Measurements from ENCODE around the gene CAV3.
"Not testable (repeated sequence)": the region's sequence is repeated elsewhere in the genome, so short reads cannot be mapped to it uniquely, and the experiment has no call there.

CAV3 gene

DNA sequence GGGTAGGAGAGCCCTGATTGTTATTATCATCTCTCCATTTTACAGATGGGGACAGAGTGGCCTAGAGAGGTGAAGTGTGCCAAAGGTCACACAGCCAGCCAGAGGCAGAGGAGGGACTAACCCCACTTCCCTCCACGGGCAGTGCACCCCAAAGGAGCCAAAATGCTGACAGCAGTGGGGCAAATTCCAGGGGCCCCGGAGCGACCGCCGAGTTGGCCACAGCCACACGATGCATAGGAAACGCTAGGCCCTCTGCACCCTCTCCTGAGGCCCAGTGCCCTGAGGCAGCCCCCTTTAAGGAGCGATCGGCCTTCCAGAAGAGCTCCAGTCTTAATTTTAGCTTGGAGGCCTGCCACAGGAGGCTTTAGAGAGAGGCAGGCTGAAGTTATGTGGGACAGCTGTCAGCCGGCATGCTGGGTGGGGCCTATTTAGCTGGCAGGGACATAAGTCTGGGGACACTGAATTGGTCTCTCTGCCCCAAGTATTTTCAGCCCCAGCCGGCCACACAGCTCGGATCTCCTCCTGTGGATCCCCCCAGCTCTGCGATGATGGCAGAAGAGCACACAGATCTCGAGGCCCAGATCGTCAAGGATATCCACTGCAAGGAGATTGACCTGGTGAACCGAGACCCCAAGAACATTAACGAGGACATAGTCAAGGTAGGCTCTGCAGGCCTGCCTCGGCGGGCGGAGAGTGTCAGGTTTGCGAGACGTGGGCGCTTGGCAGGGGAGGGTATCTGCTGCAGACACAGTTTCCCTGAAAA lies at the start of gene CAV3:
Gene CAV3 (plus strand): TSS at position 471 of the 763 bp plus-strand sequence. CDS start 75 bp downstream, at position 546.
- H3K4me3 ChIP-seq (ENCODE audit: low read length) = no peak within 1 kb of the TSS
- no peaks in the 10 kb centered on the region for H3K4me1 ChIP-seq (ENCODE audit: control insufficient read depth, insufficient read depth, low read length)
- no peaks in the 10 kb centered on the region for H3K36me3 ChIP-seq (ENCODE audit: control insufficient read depth, insufficient read depth, low read length)
- H3K9me3 ChIP-seq (ENCODE audit: control insufficient read depth, low read length) = no peaks in the 10 kb centered on the region
- H3K9ac ChIP-seq (ENCODE audit: low read length) = no peak within 1 kb of the TSS
- no peaks in the 10 kb centered on the region for H3K27me3 ChIP-seq (ENCODE audit: control insufficient read depth, insufficient read depth, low read length)

DNA sequence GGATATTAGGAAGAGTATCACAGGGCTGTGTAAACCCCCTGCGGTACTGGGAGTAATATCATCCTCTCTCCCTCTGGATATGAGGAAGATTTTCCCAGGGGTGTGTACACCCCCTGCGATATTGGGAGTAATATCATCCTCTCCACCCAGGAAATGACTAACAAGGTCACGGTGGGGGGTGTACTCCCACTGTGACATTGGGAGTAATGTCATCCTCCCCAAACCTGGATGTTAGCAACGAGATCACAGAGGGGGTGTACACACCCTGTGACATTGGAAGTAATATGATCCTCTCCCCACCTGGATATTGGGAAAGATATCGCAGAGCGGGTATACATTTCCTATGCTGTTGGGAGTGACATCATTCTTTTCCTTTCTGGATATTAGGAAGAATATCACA lies 48.6 kb upstream of the CAV3 start:
- H3K9me3 ChIP-seq (ENCODE audit: control insufficient read depth, low read length); H3K9ac ChIP-seq (ENCODE audit: low read length); H3K27me3 ChIP-seq (ENCODE audit: control insufficient read depth, insufficient read depth, low read length); H3K36me3 ChIP-seq (ENCODE audit: control insufficient read depth, insufficient read depth, low read length); H3K4me1 ChIP-seq (ENCODE audit: control insufficient read depth, insufficient read depth, low read length); H3K4me3 ChIP-seq (ENCODE audit: low read length): not testable (repeated sequence)

DNA sequence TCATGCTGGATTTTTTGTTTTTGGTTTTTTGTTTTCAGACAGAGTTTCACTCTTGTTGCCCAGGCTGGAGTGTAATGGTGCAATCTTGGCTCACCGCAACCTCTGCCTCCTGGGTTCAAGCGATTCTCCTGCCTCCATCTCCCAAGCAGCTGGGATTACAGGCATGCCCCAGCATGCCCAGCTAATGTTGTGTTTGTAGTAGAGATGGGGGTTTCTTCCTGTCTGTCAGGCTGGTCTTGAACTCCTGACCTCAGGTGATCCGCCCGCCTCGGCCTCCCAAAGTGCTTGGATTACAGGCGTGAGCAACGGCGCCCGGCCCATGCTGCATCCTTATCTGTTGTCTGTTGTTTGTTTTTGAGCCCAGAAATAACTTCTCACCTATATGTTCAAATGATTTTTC lies 42.3 kb upstream of the CAV3 start:
- not testable (repeated sequence) for H3K4me1 ChIP-seq (ENCODE audit: control insufficient read depth, insufficient read depth, low read length); H3K27me3 ChIP-seq (ENCODE audit: control insufficient read depth, insufficient read depth, low read length); H3K9me3 ChIP-seq (ENCODE audit: control insufficient read depth, low read length); H3K9ac ChIP-seq (ENCODE audit: low read length); H3K36me3 ChIP-seq (ENCODE audit: control insufficient read depth, insufficient read depth, low read length); H3K4me3 ChIP-seq (ENCODE audit: low read length)

DNA sequence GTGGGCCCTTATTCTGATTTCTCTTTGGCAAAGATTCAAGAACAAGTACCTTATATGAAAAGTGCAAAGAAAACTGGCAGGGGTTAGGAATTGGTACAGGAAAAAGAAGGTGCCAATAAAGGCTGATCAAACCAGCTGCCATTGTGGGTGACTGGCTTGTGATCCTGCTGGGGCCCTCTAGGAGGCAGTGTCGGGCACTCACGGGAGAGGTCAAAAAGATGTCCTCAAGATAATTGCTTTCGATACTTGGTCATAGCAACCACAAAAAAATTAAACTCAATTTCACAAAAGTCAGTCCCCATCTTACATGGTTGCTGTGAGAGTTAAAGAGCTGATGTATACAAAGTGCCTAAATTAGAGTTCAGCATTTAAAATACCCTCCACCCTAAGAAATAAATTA lies 31.0 kb upstream of the CAV3 start:
- no peak overlapping the region for H3K9ac ChIP-seq (ENCODE audit: low read length)
- no peaks in the 10 kb centered on the region for H3K9me3 ChIP-seq (ENCODE audit: control insufficient read depth, low read length)
- H3K4me3 ChIP-seq (ENCODE audit: low read length) = no peak overlapping the region
- no peaks in the 10 kb centered on the region for H3K36me3 ChIP-seq (ENCODE audit: control insufficient read depth, insufficient read depth, low read length)
- no peaks in the 10 kb centered on the region for H3K27me3 ChIP-seq (ENCODE audit: control insufficient read depth, insufficient read depth, low read length)
- H3K4me1 ChIP-seq (ENCODE audit: control insufficient read depth, insufficient read depth, low read length) = no peaks in the 10 kb centered on the region

DNA sequence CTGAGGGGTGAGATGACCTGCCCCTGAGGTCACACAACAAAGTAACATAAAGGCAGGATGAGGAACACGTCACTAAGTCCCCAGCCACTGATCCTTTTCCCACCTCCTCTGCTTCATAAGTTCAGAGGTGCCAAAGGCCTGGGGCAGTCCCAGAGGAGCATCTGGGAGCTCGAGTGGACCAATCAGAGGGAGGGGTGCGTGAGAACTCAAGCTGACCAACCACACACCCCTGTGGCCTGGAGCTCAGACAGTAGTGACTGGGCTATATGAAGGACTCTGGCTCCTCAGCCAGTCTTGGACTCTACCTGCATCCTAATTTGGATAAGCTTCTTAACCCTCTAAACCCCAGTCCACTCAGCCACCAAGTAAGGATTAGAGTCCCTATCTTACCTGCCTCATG lies 28.0 kb upstream of the CAV3 start:
- Histone ChIP-seq H3K9me3 (ENCODE audit: control insufficient read depth, low read length) (no peaks in the 10 kb centered on the region), H3K4me3 (ENCODE audit: low read length) (no peak overlapping the region), H3K4me1 (ENCODE audit: control insufficient read depth, insufficient read depth, low read length) (no peaks in the 10 kb centered on the region), H3K36me3 (ENCODE audit: control insufficient read depth, insufficient read depth, low read length) (no peaks in the 10 kb centered on the region), H3K9ac (ENCODE audit: low read length) (no peak overlapping the region), H3K27me3 (ENCODE audit: control insufficient read depth, insufficient read depth, low read length) (no peaks in the 10 kb centered on the region)

DNA sequence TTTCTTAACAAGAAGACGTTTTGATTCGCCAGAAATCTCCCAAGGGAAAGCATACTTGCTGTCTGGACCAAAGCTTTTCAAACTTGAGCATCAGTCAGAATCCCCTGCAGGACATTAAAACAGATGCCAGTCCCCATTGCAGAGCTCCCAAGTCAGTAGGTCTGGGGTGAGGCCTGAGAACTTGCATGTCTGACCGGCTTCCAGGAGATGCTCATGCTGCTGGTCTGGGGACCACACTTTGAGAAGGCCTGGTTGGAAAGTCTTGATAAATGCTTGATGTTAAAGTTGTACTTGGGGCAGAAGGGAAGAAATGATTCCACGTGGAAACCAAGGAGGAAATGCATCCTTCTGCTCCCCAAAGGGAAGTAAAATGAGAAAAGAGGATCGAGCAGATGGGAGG lies 24.3 kb upstream of the CAV3 start:
- H3K4me3 ChIP-seq (ENCODE audit: low read length) = no peak overlapping the region
- H3K27me3 ChIP-seq (ENCODE audit: control insufficient read depth, insufficient read depth, low read length) = no peaks in the 10 kb centered on the region
- H3K9ac ChIP-seq (ENCODE audit: low read length) = no peak overlapping the region
- no peaks in the 10 kb centered on the region for H3K4me1 ChIP-seq (ENCODE audit: control insufficient read depth, insufficient read depth, low read length)
- H3K36me3 ChIP-seq (ENCODE audit: control insufficient read depth, insufficient read depth, low read length) = no peaks in the 10 kb centered on the region
- H3K9me3 ChIP-seq (ENCODE audit: control insufficient read depth, low read length) = no peaks in the 10 kb centered on the region

DNA sequence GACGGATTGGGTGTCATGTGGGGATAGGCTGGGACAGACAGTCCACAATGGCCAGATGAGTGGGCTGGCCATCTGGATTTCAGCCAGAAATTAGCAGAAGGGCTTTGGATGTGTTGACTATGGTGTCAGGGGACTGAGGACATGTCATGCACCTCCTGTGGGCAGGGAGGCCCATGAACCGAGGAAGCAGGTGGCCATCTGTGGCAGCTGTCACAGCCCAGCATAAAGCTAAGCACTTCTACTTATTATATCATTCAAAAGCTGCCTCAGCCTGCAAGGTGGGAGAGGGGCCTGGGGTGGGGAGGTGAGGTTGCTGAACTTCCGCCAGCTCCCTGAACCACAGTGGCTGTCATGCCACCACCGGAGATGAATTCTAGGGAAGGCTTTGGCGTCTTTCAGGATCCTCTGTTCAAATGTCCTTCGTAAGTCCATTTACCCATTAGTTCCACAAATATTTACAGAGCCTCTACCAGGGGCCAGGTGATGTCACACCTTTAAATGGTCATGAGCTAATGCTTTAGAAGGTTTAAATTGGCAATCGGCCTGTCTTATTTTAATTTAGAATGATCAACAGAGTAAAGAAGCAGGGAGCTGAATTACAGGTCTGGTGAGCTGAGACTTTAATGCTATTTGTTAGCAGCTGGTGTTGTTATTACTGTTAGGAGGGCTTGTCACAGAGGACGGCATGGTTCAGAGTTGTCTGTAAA lies 23.6 kb upstream of the CAV3 start:
- no peaks in the 10 kb centered on the region for H3K9me3 ChIP-seq (ENCODE audit: control insufficient read depth, low read length)
- H3K4me3 ChIP-seq (ENCODE audit: low read length) = no peak overlapping the region
- no peaks in the 10 kb centered on the region for H3K36me3 ChIP-seq (ENCODE audit: control insufficient read depth, insufficient read depth, low read length)
- no peaks in the 10 kb centered on the region for H3K4me1 ChIP-seq (ENCODE audit: control insufficient read depth, insufficient read depth, low read length)
- no peak overlapping the region for H3K9ac ChIP-seq (ENCODE audit: low read length)
- H3K27me3 ChIP-seq (ENCODE audit: control insufficient read depth, insufficient read depth, low read length) = no peaks in the 10 kb centered on the region

DNA sequence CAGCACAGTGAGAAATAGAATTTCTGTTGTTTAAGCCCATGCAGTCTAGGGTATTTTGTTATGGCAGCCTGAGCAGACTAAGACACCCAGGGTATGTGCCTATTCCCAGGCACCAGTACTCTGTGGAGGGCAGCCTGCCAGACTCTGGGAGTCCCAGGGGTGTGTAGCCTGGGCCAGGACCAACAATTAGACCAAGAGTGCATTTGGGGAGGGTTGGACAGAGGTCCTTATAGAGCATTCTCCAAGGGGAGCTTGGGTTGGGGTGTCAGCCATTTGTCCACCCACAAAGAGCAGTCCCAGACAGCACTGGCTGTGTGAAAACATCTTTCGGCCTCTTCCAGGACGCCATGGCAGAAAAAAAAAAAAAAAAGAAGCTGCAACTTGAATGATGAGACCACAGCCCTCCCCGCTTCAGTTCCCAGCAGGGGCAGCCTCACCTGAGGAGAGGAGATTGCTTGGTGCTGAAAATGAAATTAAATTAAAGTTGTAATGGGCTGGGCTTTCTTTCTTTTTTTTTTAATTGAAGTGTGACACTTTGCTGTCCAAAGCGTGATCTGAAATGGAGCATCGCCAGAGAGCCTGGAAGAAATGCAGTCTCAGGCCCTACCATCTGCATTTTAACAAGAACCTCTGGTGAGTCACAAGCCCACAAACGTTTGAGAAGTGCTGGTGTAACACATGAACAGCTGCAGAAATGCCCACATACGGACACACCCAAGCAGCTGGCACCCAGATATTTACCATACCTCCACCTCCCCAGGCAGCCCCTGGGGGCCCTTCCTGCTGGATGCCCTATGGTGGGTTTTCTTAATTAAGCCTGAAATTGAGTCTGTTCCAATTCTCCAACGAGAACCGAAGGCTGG lies 21.3 kb upstream of the CAV3 start:
- H3K36me3 ChIP-seq (ENCODE audit: control insufficient read depth, insufficient read depth, low read length) = no peaks in the 10 kb centered on the region
- no peaks in the 10 kb centered on the region for H3K9me3 ChIP-seq (ENCODE audit: control insufficient read depth, low read length)
- no peak overlapping the region for H3K4me3 ChIP-seq (ENCODE audit: low read length)
- no peaks in the 10 kb centered on the region for H3K4me1 ChIP-seq (ENCODE audit: control insufficient read depth, insufficient read depth, low read length)
- H3K9ac ChIP-seq (ENCODE audit: low read length) = no peak overlapping the region
- H3K27me3 ChIP-seq (ENCODE audit: control insufficient read depth, insufficient read depth, low read length) = no peaks in the 10 kb centered on the region

DNA sequence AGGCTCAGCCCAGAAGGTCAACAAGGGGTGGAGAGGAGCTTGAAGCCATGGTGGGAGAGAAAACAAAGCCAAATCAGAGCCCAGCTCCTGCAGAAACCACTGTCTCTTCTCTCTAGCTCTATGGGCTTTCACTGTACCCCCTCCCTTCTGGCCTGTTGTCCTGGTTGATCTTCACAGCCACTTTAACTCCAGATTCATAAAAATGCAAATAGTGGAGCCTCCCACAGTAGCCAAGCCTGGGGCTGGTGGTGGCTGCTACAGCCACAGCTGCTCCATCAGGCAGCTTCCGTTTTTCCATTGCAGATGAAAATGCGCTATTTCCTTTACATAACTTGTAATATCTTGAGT lies 20.7 kb upstream of the CAV3 start:
- no peak overlapping the region for H3K4me3 ChIP-seq (ENCODE audit: low read length)
- H3K4me1 ChIP-seq (ENCODE audit: control insufficient read depth, insufficient read depth, low read length) = no peaks in the 10 kb centered on the region
- H3K36me3 ChIP-seq (ENCODE audit: control insufficient read depth, insufficient read depth, low read length) = no peaks in the 10 kb centered on the region
- H3K9ac ChIP-seq (ENCODE audit: low read length) = no peak overlapping the region
- H3K27me3 ChIP-seq (ENCODE audit: control insufficient read depth, insufficient read depth, low read length) = no peaks in the 10 kb centered on the region
- no peaks in the 10 kb centered on the region for H3K9me3 ChIP-seq (ENCODE audit: control insufficient read depth, low read length)

DNA sequence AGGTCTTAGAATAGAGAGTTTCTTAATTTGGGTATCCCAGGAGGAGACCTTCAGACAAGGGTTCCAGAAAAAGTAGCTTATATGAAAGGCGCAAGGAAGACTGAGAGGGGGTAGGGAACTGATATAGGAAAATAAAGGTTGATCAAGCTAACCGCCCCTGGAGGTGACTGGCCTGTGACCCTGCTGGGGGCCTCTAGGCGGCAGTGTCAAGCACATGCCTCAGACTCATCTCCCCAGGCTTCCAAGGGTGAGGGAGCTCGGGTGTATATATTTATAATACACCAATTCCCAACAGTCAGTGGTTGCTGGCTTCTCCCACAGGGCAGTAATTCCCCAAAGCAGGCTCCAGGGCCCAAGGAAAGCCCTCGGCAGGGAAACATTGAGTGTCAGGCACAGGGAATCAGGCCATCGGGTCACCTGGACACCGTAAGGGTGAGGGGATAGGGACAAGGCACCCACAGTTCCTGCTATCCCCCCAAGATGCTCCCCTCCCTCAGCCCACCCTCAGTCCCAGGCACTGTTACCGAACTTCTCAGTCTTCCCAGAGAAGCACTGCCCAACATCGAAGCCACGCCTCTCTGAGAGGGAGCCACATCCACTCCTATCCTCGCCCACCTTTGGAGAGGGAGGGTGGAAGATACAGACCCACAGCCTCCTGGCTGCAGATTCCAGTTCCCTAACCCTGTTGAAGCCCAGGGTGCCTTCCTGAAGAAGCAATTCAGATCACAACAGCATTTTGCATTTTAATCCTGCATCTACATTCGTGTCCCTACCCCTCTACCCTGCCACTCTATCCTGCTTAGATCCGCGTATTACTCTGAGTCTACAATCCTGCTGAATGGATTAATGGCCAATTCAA lies 19.5 kb upstream of the CAV3 start:
- H3K4me3 ChIP-seq (ENCODE audit: low read length) = no peak overlapping the region
- no peaks in the 10 kb centered on the region for H3K27me3 ChIP-seq (ENCODE audit: control insufficient read depth, insufficient read depth, low read length)
- no peaks in the 10 kb centered on the region for H3K36me3 ChIP-seq (ENCODE audit: control insufficient read depth, insufficient read depth, low read length)
- H3K4me1 ChIP-seq (ENCODE audit: control insufficient read depth, insufficient read depth, low read length) = no peaks in the 10 kb centered on the region
- no peak overlapping the region for H3K9ac ChIP-seq (ENCODE audit: low read length)
- no peaks in the 10 kb centered on the region for H3K9me3 ChIP-seq (ENCODE audit: control insufficient read depth, low read length)

DNA sequence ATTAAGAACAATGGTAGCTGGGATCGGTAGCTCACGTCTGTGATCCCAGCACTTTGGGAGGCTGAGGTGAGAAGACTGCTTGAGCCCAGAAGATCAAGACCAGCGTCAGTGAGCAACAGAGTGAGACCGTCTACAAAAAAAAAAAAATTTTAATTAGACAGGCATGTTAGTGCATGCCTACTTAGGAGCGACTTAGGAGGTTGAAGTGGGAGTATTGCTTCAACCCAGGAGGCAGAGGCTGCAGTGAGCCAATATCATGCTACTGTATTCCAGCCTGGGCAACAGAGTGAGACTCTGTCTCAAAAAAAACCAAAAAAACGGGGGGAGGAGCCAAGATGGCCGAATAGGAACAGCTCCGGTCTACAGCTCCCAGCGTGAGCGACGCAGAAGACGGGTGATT lies 17.8 kb upstream of the CAV3 start:
- not testable (repeated sequence) for H3K27me3 ChIP-seq (ENCODE audit: control insufficient read depth, insufficient read depth, low read length); H3K36me3 ChIP-seq (ENCODE audit: control insufficient read depth, insufficient read depth, low read length); H3K4me1 ChIP-seq (ENCODE audit: control insufficient read depth, insufficient read depth, low read length); H3K9ac ChIP-seq (ENCODE audit: low read length); H3K9me3 ChIP-seq (ENCODE audit: control insufficient read depth, low read length); H3K4me3 ChIP-seq (ENCODE audit: low read length)

All from mucosa of stomach (tissue), 1 donor.